ENCODE measurements around the gene MLLT3.

MLLT3 gene

DNA sequence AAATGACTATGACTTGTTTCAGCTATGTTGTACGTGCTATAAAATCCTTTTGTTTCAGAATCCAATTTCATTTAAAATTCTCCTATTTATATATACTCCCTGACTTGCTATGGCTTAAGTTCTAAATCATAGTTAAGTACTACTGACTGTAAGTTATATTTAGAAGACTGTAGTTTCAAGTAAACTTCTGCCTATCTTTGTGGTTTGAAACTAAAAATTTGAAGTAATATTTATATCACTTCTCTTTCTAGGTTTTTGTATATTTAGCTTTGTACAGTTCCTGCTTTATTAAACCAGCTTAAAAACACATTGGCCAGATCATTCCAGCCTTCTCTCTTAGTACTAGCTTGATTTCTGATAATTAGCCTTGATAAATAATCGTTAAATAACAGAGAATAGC, 196.3 kb downstream of the MLLT3 start:
- no peak overlapping the region for H3K27ac ChIP-seq (ENCODE audit: low read length)
- no peak for TF ChIP-seq EZH2phosphoT487 (IDR thresholded peaks at IDR 0.05; ENCODE audit: low read depth)
- TF ChIP-seq, protein P1, sequence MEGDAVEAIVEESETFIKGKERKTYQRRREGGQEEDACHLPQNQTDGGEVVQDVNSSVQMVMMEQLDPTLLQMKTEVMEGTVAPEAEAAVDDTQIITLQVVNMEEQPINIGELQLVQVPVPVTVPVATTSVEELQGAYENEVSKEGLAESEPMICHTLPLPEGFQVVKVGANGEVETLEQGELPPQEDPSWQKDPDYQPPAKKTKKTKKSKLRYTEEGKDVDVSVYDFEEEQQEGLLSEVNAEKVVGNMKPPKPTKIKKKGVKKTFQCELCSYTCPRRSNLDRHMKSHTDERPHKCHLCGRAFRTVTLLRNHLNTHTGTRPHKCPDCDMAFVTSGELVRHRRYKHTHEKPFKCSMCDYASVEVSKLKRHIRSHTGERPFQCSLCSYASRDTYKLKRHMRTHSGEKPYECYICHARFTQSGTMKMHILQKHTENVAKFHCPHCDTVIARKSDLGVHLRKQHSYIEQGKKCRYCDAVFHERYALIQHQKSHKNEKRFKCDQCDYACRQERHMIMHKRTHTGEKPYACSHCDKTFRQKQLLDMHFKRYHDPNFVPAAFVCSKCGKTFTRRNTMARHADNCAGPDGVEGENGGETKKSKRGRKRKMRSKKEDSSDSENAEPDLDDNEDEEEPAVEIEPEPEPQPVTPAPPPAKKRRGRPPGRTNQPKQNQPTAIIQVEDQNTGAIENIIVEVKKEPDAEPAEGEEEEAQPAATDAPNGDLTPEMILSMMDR (IDR thresholded peaks at IDR 0.05; ENCODE audit: low read depth, low read length) = no peak
- H2AFZ ChIP-seq (ENCODE audit: low read depth, low read length) = no peak overlapping the region
- no peak overlapping the region for H3K9ac ChIP-seq (ENCODE audit: low read length)
- H3K4me3 ChIP-seq (ENCODE audit: low read length) = no peak overlapping the region
- H3K27me3 ChIP-seq (ENCODE audit: low read depth, low read length) = peaks cover 7% of the 10 kb centered on the region
- H3K4me2 ChIP-seq (ENCODE audit: low read length) = no peak overlapping the region
- H3K9me3 ChIP-seq (ENCODE audit: insufficient read depth, low read length) = no peaks in the 10 kb centered on the region
- no peaks in the 10 kb centered on the region for H4K20me1 ChIP-seq (ENCODE audit: insufficient read depth, low read length)
- H3K36me3 ChIP-seq (replicated peaks; ENCODE audit: low read depth, low read length) = no peaks in the 10 kb centered on the region
- H3K4me1 ChIP-seq (ENCODE audit: low read length) = peaks cover 5% of the 10 kb centered on the region
- H3K79me2 ChIP-seq (ENCODE audit: low read length) = no peaks in the 10 kb centered on the region

DNA sequence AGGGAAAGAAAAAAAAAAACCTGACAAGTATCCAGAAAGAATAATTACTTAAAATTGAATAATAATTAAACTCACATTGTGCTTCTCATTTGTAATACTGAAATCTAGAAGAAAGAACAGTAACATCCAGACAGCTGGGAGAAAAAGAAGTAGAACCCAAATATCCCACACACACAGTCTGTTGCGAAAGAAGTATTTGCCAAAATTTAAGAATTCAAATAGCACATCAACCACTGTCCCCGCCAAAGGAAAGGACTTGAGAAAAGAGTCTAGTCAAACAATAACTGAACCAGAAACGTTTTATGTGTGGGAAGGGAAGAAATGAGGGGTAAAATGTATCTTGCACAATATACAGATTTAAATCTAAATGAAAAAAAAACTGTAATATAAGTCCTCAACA, 202.8 kb downstream of the MLLT3 start:
- Histone ChIP-seq H4K20me1 (ENCODE audit: insufficient read depth, low read length) (no peaks in the 10 kb centered on the region), H3K36me3 (replicated peaks; ENCODE audit: low read depth, low read length) (no peaks in the 10 kb centered on the region), H3K27ac (ENCODE audit: low read length) (no peak overlapping the region), H3K79me2 (ENCODE audit: low read length) (no peaks in the 10 kb centered on the region), H3K4me3 (ENCODE audit: low read length) (no peak overlapping the region), H2AFZ (ENCODE audit: low read depth, low read length) (no peak overlapping the region), H3K9ac (ENCODE audit: low read length) (no peak overlapping the region), H3K4me2 (ENCODE audit: low read length) (no peak overlapping the region), H3K9me3 (ENCODE audit: insufficient read depth, low read length) (no peaks in the 10 kb centered on the region), H3K4me1 (ENCODE audit: low read length) (no peaks in the 10 kb centered on the region), H3K27me3 (ENCODE audit: low read depth, low read length) (peaks cover 5% of the 10 kb centered on the region; the same call in 1 of the 2 replicates)
- TF ChIP-seq EZH2phosphoT487 (IDR thresholded peaks at IDR 0.05; ENCODE audit: low read depth) = no peak

DNA sequence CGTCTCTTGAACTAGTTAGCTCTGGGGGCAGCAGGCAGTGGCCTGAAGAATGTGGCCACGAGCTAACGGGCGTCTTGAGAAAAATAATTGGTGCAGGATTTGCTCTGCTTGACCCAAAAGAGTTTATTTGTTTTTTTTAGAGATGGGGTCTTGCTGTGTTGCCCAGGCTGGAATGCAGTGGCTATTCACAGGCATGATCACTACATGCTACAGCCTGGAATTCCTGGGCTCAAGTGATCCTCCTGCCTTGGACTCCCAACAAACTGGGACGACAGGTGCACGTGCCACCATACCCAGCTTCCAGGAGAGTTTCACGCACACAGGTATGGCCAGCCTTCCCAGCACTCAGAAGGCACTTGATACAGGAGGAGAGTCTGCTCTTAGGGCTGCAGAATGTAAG, 203.8 kb downstream of the MLLT3 start:
- Histone ChIP-seq H3K27ac (ENCODE audit: low read length) (no peak overlapping the region), H3K27me3 (ENCODE audit: low read depth, low read length) (peaks cover 5% of the 10 kb centered on the region; the same call in 1 of the 2 replicates), H3K9ac (ENCODE audit: low read length) (no peak overlapping the region), H3K4me3 (ENCODE audit: low read length) (no peak overlapping the region), H3K79me2 (ENCODE audit: low read length) (no peaks in the 10 kb centered on the region), H4K20me1 (ENCODE audit: insufficient read depth, low read length) (no peaks in the 10 kb centered on the region), H3K4me1 (ENCODE audit: low read length) (no peaks in the 10 kb centered on the region), H2AFZ (ENCODE audit: low read depth, low read length) (no peak overlapping the region), H3K36me3 (replicated peaks; ENCODE audit: low read depth, low read length) (no peaks in the 10 kb centered on the region), H3K9me3 (ENCODE audit: insufficient read depth, low read length) (no peaks in the 10 kb centered on the region), H3K4me2 (ENCODE audit: low read length) (no peak overlapping the region)
- TF ChIP-seq EZH2phosphoT487 (IDR thresholded peaks at IDR 0.05; ENCODE audit: low read depth) = no peak

DNA sequence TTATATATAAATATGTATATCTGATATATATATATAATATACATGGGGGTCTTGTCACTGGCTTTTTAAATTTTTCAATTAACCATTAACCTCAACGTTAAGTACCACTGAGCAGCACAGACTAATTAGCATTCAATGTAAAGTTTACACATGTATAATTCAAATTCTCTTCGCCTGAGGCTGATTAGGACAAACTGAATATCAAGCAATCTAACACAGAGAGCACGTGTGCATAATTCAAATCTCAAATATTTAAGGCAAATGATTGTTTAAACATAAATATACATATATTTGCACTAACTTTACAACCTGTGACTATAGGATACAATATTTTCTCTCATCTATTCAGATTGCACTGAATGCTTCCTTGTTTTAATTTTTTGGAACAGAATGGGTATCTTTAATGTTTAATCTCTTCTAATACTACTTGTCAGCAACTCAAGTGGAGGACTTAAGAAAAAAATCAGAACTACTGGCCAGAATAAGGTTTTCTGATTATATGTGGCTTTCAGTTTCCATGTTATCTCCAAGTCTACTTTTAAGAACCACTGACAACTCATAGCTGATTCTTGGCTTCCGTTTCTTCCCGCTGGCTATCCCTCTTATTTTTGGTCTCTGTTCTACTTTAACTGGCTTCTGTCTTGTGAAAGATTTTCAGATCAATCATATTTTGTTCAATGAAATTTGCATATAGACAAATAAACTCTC, 204.8 kb downstream of the MLLT3 start:
- Histone ChIP-seq H3K27ac (ENCODE audit: low read length) (no peak overlapping the region), H3K4me3 (ENCODE audit: low read length) (no peak overlapping the region), H3K36me3 (replicated peaks; ENCODE audit: low read depth, low read length) (no peaks in the 10 kb centered on the region), H3K27me3 (ENCODE audit: low read depth, low read length) (peaks cover 5% of the 10 kb centered on the region; the same call in 1 of the 2 replicates), H3K9ac (ENCODE audit: low read length) (no peak overlapping the region), H3K79me2 (ENCODE audit: low read length) (no peaks in the 10 kb centered on the region), H2AFZ (ENCODE audit: low read depth, low read length) (no peak overlapping the region), H4K20me1 (ENCODE audit: insufficient read depth, low read length) (no peaks in the 10 kb centered on the region), H3K9me3 (ENCODE audit: insufficient read depth, low read length) (no peaks in the 10 kb centered on the region), H3K4me2 (ENCODE audit: low read length) (no peak overlapping the region), H3K4me1 (ENCODE audit: low read length) (no peaks in the 10 kb centered on the region)
- TF ChIP-seq, protein P1 (IDR thresholded peaks at IDR 0.05; ENCODE audit: low read depth, low read length) = no peak
- TF ChIP-seq EZH2phosphoT487 (IDR thresholded peaks at IDR 0.05; ENCODE audit: low read depth) = no peak

DNA sequence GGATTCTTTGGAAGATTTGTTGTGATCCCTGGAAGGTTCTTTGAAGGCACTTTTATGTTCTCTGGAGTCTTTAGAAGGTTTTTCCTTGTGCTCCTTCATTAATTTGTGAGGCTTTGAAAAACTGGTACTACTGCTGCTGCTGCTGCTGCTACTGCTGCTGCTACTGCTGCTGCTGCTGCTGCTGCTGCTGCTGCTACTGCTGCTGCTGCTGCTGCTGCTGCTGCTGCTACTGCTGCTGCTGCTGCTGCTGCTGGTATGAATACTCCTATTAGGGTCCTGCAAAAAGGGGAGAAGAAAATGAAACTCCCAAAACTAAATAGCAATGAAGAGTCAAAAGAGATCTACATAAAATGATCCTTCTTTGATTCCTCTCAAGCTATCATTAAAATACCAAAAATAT, 208.1 kb downstream of the MLLT3 start:
- Histone ChIP-seq H2AFZ (ENCODE audit: low read depth, low read length) (no peak overlapping the region), H3K9me3 (ENCODE audit: insufficient read depth, low read length) (no peaks in the 10 kb centered on the region), H3K4me1 (ENCODE audit: low read length) (no peaks in the 10 kb centered on the region), H3K4me2 (ENCODE audit: low read length) (no peak overlapping the region), H4K20me1 (ENCODE audit: insufficient read depth, low read length) (no peaks in the 10 kb centered on the region), H3K9ac (ENCODE audit: low read length) (no peak overlapping the region), H3K27ac (ENCODE audit: low read length) (no peak overlapping the region), H3K4me3 (ENCODE audit: low read length) (no peak overlapping the region), H3K36me3 (replicated peaks; ENCODE audit: low read depth, low read length) (no peaks in the 10 kb centered on the region), H3K27me3 (ENCODE audit: low read depth, low read length) (no peaks in the 10 kb centered on the region), H3K79me2 (ENCODE audit: low read length) (no peaks in the 10 kb centered on the region)
- no peak for TF ChIP-seq EZH2phosphoT487 (IDR thresholded peaks at IDR 0.05; ENCODE audit: low read depth)
- TF ChIP-seq, protein P1 (IDR thresholded peaks at IDR 0.05; ENCODE audit: low read depth, low read length) = no peak

All from OCI-LY3 (cell line).